ENCODE data around the gene MORN4. TPM values are rescaled to one million over a fixed set of nuclear protein-coding genes. Genes with fewer than 3 reads are reported as not detected.

Gene MORN4
- total and polyA plus RNA-seq, 9 of the 15 experiments (the other 6 are each of a cell fraction or from before 2014, with no cell fraction given): 8.3 to 23.9 (median 11.7) TPM

DNA sequence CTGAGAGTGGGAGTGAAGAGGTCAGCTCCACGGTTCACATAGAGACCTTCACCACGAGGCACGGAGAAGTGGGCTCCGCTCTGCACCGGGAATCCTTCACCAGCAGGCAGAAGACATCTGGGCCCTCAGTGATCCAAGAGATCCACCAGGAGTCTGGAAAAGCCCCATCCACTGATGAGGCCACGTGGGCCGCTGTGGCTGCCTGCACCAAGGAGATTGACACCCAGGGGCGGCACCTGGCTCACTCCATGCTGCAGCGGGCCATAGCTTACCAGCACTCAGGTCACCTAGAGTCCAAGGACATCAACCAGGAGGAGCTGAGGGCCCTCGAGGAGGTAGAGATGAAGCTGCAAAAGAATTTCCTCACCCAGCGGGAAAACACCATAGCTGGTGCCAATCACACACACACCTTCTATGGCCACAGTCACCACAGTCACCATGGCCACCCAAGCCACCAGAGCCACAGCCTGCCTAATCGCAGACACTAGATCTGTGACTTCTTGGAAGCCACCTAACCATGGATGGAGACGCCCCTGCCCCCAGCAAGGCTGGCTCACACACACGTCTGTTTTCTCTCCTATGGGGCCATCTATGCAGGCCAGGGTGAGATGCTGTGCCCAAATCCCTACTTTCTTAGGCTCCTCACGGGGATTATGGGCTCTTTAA is 43.1 kb downstream of the MORN4 start (continued):
- TF ChIP-seq, protein P1, sequence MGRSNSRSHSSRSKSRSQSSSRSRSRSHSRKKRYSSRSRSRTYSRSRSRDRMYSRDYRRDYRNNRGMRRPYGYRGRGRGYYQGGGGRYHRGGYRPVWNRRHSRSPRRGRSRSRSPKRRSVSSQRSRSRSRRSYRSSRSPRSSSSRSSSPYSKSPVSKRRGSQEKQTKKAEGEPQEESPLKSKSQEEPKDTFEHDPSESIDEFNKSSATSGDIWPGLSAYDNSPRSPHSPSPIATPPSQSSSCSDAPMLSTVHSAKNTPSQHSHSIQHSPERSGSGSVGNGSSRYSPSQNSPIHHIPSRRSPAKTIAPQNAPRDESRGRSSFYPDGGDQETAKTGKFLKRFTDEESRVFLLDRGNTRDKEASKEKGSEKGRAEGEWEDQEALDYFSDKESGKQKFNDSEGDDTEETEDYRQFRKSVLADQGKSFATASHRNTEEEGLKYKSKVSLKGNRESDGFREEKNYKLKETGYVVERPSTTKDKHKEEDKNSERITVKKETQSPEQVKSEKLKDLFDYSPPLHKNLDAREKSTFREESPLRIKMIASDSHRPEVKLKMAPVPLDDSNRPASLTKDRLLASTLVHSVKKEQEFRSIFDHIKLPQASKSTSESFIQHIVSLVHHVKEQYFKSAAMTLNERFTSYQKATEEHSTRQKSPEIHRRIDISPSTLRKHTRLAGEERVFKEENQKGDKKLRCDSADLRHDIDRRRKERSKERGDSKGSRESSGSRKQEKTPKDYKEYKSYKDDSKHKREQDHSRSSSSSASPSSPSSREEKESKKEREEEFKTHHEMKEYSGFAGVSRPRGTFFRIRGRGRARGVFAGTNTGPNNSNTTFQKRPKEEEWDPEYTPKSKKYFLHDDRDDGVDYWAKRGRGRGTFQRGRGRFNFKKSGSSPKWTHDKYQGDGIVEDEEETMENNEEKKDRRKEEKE (IDR thresholded peaks at IDR 0.05; ENCODE audit: borderline replicate concordance in 1 of 2, control insufficient read depth in 1 of 2, low read depth in 2 of 2, low read length in 1 of 2): no peak
- TF ChIP-seq EWSR1 (IDR thresholded peaks at IDR 0.05; ENCODE audit: borderline replicate concordance, low read depth, partially characterized antibody) (no peak), NEUROD1 (IDR thresholded peaks at IDR 0.05; ENCODE audit: borderline replicate concordance, low read depth, low read length, partially characterized antibody) (no peak), ETV6 (IDR thresholded peaks at IDR 0.05; ENCODE audit: borderline replicate concordance in 1 of 2, low read depth in 2 of 2, low read length in 1 of 2) (no peak), ETV6 (CRISPR knock-in tag; IDR thresholded peaks at IDR 0.05; ENCODE audit: borderline replicate concordance) (no peak), DIDO1 (tag; IDR thresholded peaks at IDR 0.05; ENCODE audit: low read depth) (no peak), NR3C1 (CRISPR knock-in tag; IDR thresholded peaks at IDR 0.05) (no peak), CHD4 (IDR thresholded peaks at IDR 0.05; ENCODE audit: insufficient read depth, insufficient replicate concordance, low read depth, low read length, poor library complexity, severe bottlenecking) (no peak), ZNF311 (CRISPR knock-in tag; IDR thresholded peaks at IDR 0.05) (no peak)
- TF ChIP-seq, protein P2, sequence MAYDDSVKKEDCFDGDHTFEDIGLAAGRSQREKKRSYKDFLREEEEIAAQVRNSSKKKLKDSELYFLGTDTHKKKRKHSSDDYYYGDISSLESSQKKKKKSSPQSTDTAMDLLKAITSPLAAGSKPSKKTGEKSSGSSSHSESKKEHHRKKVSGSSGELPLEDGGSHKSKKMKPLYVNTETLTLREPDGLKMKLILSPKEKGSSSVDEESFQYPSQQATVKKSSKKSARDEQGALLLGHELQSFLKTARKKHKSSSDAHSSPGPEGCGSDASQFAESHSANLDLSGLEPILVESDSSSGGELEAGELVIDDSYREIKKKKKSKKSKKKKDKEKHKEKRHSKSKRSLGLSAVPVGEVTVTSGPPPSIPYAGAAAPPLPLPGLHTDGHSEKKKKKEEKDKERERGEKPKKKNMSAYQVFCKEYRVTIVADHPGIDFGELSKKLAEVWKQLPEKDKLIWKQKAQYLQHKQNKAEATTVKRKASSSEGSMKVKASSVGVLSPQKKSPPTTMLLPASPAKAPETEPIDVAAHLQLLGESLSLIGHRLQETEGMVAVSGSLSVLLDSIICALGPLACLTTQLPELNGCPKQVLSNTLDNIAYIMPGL (CRISPR knock-in tag; IDR thresholded peaks at IDR 0.05): no peak
- TF ChIP-seq, protein P3, sequence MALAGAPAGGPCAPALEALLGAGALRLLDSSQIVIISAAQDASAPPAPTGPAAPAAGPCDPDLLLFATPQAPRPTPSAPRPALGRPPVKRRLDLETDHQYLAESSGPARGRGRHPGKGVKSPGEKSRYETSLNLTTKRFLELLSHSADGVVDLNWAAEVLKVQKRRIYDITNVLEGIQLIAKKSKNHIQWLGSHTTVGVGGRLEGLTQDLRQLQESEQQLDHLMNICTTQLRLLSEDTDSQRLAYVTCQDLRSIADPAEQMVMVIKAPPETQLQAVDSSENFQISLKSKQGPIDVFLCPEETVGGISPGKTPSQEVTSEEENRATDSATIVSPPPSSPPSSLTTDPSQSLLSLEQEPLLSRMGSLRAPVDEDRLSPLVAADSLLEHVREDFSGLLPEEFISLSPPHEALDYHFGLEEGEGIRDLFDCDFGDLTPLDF (CRISPR knock-in tag; IDR thresholded peaks at IDR 0.05): no peak
